HEK293 (cell line): ENCODE results near the gene SYNE1.
A peak's percentile ranks its signal among the peaks of the same experiment; 100 is the strongest.

ENCODE experiments used
- CTCF ChIA-PET: fragments of 350-600 bp; formaldehyde crosslinking; extraction: SDS; loops from one replicate; lab custom pipeline; 2021; ENCODE audit warnings: antibody characterized with exemption; lab: Yijun Ruan, JAX
- POLR2A ChIA-PET: fragments of 300-600 bp; formaldehyde crosslinking; extraction: SDS; loops from one replicate; lab custom pipeline; 2020; ENCODE audit warnings: antibody characterized with exemption, inconsistent platforms; lab: Yijun Ruan, JAX
- H3K27ac ChIP-seq: fragments of 200-500 bp; sonication (Bioruptor generic); 2 replicates; pipeline ENCODE4 v1.5.1; 2014; ENCODE audit warnings: low read depth, low read length, control low read depth, inconsistent platforms; ENCODE audit errors: extremely low read depth
- H3K36me3 ChIP-seq, 2 experiments: fragments of 200-500 bp in 1 of 2; sonication (Bioruptor generic) in 1 of 2; 1 replicate in 1 of 2; 2 replicates in 1 of 2; pipeline ENCODE4 v1.5.1; 2014 to 2017; ENCODE audit warnings: inconsistent platforms in 2 of 2, low read length in 2 of 2; ENCODE audit not compliant: control insufficient read depth in 2 of 2, insufficient read depth in 1 of 2
- H3K4me1 ChIP-seq: fragments of 200-500 bp; sonication (Bioruptor generic); 2 replicates; pipeline ENCODE4 v1.5.1; 2014; ENCODE audit warnings: mild to moderate bottlenecking, low read length, inconsistent platforms; ENCODE audit not compliant: control insufficient read depth, insufficient read depth
- H3K4me3 ChIP-seq: 2 replicates; pipeline ENCODE4 v1.5.1; 2011; ENCODE audit warnings: low read depth, mild to moderate bottlenecking, control low read depth, low read length, moderate library complexity
- H3K9me3 ChIP-seq: fragments of 200-500 bp; sonication (Bioruptor generic); 2 replicates; pipeline ENCODE4 v1.5.1; 2014; ENCODE audit warnings: low read depth, low read length, inconsistent platforms; ENCODE audit not compliant: control insufficient read depth, insufficient read depth
- SETDB1 ChIP-seq: IDR thresholded peaks from one replicate; pipeline ENCODE4 v1.6.1; 2017; ENCODE audit warnings: mild to moderate bottlenecking, low read length, moderate library complexity, mixed read lengths; ENCODE audit not compliant: insufficient read length
- ZNF155 ChIP-seq: fragments of 450-650 bp; formaldehyde crosslinking; IDR thresholded peaks from 2 replicates; pipeline ENCODE4 v1.5.1; 2016; ENCODE audit warnings: missing biosample characterization, missing genetic modification characterization
- ZNF239 ChIP-seq: fragments of 450-650 bp; formaldehyde crosslinking; IDR thresholded peaks from 2 replicates; pipeline ENCODE4 v1.5.1; 2016; ENCODE audit warnings: missing biosample characterization, missing genetic modification characterization
- ZNF488 ChIP-seq: fragments of 450-650 bp; formaldehyde crosslinking; IDR thresholded peaks from 2 replicates; pipeline ENCODE4 v1.5.1; 2016; ENCODE audit warnings: missing biosample characterization, missing genetic modification characterization
- ZNF510 ChIP-seq: fragments of 450-650 bp; formaldehyde crosslinking; IDR thresholded peaks from 2 replicates; pipeline ENCODE4 v1.5.1; 2018; ENCODE audit warnings: mild to moderate bottlenecking, missing genetic modification characterization, missing biosample characterization; ENCODE audit not compliant: insufficient replicate concordance
- ZNF530 ChIP-seq: fragments of 450-650 bp; formaldehyde crosslinking; IDR thresholded peaks from 2 replicates; pipeline ENCODE4 v1.5.1; 2016; ENCODE audit warnings: low read depth, missing biosample characterization, missing genetic modification characterization
- ZNF610 ChIP-seq: fragments of 450-650 bp; formaldehyde crosslinking; IDR thresholded peaks from 2 replicates; pipeline ENCODE4 v1.5.1; 2016; ENCODE audit warnings: missing biosample characterization, missing genetic modification characterization, borderline replicate concordance
- ZNF624 ChIP-seq: fragments of 450-650 bp; formaldehyde crosslinking; IDR thresholded peaks from 2 replicates; pipeline ENCODE4 v1.5.1; 2017; ENCODE audit warnings: missing biosample characterization, missing genetic modification characterization
- ZNF639 ChIP-seq: fragments of 450-650 bp; formaldehyde crosslinking; IDR thresholded peaks from 2 replicates; pipeline ENCODE4 v1.5.1; 2016; ENCODE audit warnings: missing biosample characterization, missing genetic modification characterization
- ZNF654 ChIP-seq: fragments of 450-650 bp; formaldehyde crosslinking; IDR thresholded peaks from 2 replicates; pipeline ENCODE4 v1.5.1; 2016; ENCODE audit warnings: low read depth, missing biosample characterization, missing genetic modification characterization
- ZNF677 ChIP-seq: fragments of 450-650 bp; IDR thresholded peaks from 2 replicates; pipeline ENCODE4 v1.5.0; 2018; ENCODE audit warnings: missing biosample characterization, mild to moderate bottlenecking, missing genetic modification characterization, moderate library complexity
- ZNF707 ChIP-seq: fragments of 450-650 bp; formaldehyde crosslinking; IDR thresholded peaks from 2 replicates; pipeline ENCODE4 v1.5.1; 2016; ENCODE audit warnings: missing biosample characterization, missing genetic modification characterization
- TF ChIP-seq, protein P1 (sequence below): fragments of 450-650 bp; formaldehyde crosslinking; IDR thresholded peaks from 2 replicates; pipeline ENCODE4 v1.5.1; 2016; ENCODE audit warnings: missing biosample characterization, missing genetic modification characterization

Gene SYNE1

DNA sequence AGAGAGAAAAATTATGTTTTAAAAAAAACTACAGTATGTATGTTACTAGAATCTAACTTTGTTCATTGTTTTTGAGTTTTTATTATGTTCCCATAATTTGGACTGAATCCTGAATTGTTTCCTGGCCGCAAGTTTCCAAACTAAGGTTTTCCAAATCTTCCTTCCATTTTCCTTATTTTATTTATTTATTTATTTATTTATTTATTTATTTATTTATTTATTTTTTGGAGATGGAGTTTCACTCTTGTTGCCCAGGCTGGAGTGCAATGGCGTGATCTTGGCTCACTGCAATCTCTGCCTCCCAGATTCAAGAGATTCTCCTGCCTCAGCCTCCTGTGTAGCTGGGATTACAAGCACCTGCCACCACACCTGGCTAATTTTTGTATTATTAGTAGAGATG lies 215.7 kb downstream of the SYNE1 start (continued):
- TF ChIP-seq ZNF639 (tag by site-specific recombination) (0 out of 2 replicates have a peak, but pooled peaks have one; percentile 21), ZNF654 (tag by site-specific recombination) (peak; percentile 43)

- TF ChIP-seq ZNF624: no peak
- TF ChIP-seq SETDB1: peak; percentile 91
- TF ChIP-seq ZNF488 (tag by site-specific recombination): no peak
- TF ChIP-seq, protein P1, sequence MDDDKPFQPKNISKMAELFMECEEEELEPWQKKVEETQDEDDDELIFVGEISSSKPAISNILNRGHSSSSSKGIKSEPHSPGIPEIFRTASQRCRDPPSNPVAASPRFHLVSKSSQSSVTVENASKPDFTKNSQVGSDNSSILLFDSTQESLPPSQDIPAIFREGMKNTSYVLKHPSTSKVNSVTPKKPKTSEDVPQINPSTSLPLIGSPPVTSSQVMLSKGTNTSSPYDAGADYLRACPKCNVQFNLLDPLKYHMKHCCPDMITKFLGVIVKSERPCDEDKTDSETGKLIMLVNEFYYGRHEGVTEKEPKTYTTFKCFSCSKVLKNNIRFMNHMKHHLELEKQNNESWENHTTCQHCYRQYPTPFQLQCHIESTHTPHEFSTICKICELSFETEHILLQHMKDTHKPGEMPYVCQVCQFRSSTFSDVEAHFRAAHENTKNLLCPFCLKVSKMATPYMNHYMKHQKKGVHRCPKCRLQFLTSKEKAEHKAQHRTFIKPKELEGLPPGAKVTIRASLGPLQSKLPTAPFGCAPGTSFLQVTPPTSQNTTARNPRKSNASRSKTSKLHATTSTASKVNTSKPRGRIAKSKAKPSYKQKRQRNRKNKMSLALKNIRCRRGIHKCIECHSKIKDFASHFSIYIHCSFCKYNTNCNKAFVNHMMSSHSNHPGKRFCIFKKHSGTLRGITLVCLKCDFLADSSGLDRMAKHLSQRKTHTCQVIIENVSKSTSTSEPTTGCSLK (tag by site-specific recombination): no peak
- TF ChIP-seq ZNF677 (tag by site-specific recombination): no peak
- no peak for TF ChIP-seq ZNF510
- TF ChIP-seq ZNF610: no peak
- no peak for TF ChIP-seq ZNF239 (tag by site-specific recombination)
- no peak for TF ChIP-seq ZNF155 (tag by site-specific recombination)
- Histone ChIP-seq H3K4me3 (no peak overlapping the region), H3K27ac (no peak overlapping the region), H3K4me1 (no peaks in the 10 kb centered on the region), H3K9me3 (no peaks in the 10 kb centered on the region), H3K36me3 (no peaks in the 10 kb centered on the region)
- ChIA-PET POLR2A (no interaction called here), CTCF (no interaction called here)
These were observed 216.5 kb downstream of the SYNE1 start for GRCh38 chr6:152420696-152421095.

DNA sequence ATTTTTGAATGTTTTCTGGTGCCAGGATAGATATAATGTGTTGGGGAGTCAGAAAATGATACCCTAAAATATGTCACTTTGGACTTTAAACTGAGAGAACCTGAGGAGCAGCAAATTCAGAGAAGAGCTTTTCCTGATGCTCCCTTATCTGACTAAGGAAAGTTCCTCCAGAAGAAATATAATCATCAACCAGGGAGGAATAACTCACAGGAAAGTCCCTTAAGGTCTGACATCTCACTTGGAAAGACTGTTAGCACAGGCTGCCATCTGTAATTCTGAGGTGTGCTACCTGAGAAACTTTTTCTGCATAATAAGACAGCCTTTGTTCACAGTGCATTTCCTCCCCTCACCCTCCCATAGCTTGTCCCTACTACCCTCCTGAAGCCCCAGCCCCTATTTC lies 218.6 kb downstream of the SYNE1 start:
- CTCF ChIA-PET: interaction anchor here (0.6 kb wide), 1 partner anchor 68 kb away, joined by 3 read pairs; no protein-coding TSS in a partner anchor
- no peaks in the 10 kb centered on the region for H3K36me3 ChIP-seq
- H3K4me1 ChIP-seq: no peaks in the 10 kb centered on the region
- POLR2A ChIA-PET: interaction anchor here (0.6 kb wide), 1 partner anchor 518 kb away, joined by 6 read pairs; no protein-coding TSS in a partner anchor
- no peaks in the 10 kb centered on the region for H3K9me3 ChIP-seq
- peak; percentile 89 for TF ChIP-seq ZNF530 (tag by site-specific recombination)
- no peak for TF ChIP-seq ZNF707 (tag by site-specific recombination)
- no peak overlapping the region for H3K4me3 ChIP-seq
- no peak overlapping the region for H3K27ac ChIP-seq

GRCh38 chr6:152416652-152417051 lies 220.5 kb downstream of the SYNE1 start:
- H3K36me3 ChIP-seq: no peaks in the 10 kb centered on the region
- H3K27ac ChIP-seq: no peak overlapping the region
- ChIA-PET POLR2A (no interaction called here), CTCF (interaction anchor here (0.6 kb wide), 1 partner anchor 315 kb away, joined by 3 read pairs; no protein-coding TSS in a partner anchor)
- no peak for TF ChIP-seq ZNF155 (tag by site-specific recombination)
- no peak overlapping the region for H3K4me3 ChIP-seq
- H3K9me3 ChIP-seq: no peaks in the 10 kb centered on the region; the same call in 1 of the 2 replicates
- H3K4me1 ChIP-seq: no peaks in the 10 kb centered on the region
